Dedifferentiated amniotic fluid mesenchymal stem cell (primary cell): ENCODE measurements around the gene SPEG.
"Not testable (repeated sequence)": the region's sequence is repeated elsewhere in the genome, so short reads cannot be mapped to it uniquely, and the experiment has no call there.

Experiments used
- DNase-seq: peaks from one replicate; pipeline ENCODE4 v3.0.0-alpha.2; 2016; ENCODE audit errors: extremely low spot score

SPEG gene

DNA sequence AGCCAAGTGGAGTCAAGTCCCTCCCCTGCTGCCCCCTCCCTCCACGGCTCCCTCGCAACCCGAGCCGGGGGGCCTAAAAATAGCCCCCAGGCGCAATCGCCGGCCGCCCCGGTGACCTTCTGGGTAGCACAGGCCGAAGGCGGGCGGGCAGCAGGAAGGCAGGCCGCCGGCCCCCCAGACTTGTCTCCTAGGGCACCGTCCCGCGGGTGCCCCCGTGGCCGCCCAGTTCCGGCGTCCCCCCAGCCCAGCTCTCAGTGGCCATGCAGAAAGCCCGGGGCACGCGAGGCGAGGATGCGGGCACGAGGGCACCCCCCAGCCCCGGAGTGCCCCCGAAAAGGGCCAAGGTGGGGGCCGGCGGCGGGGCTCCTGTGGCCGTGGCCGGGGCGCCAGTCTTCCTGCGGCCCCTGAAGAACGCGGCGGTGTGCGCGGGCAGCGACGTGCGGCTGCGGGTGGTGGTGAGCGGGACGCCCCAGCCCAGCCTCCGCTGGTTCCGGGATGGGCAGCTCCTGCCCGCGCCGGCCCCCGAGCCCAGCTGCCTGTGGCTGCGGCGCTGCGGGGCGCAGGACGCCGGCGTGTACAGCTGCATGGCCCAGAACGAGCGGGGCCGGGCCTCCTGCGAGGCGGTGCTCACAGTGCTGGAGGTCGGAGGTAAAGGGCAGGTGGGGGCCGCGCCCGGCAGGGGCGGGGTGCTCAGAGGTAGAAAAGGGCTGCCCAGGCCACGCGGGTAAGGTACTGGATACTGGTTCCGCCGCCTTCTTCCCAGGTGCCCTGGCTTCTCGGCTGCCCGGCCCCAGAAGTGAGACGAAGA lies at the start of gene SPEG:
Gene SPEG, plus strand, starts transcription at position 126 of the 808 bp plus-strand sequence. Its CDS starts 135 bp downstream, at position 261.
- no peak for DNase-seq

DNA sequence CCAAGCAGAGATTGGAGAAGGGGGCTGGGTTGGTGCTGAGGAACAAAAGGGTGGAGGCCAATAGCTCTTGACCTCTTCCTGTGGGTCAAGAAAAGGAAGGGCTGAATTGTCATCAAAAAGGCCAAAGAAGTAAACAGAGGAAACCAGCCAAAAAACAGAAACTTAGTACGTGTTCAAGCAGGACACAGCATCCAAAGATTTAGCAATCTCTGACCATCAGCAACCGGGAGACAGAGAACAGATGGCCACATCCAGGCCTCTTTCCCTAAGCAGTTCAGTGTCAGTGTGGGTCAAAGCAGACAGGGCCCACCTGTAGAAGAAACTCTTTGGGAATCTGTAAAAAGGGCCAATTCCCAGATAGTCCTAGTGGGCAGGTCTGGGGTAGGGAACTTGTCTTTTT lies 49.8 kb upstream of the SPEG start:
- no peak for DNase-seq

DNA sequence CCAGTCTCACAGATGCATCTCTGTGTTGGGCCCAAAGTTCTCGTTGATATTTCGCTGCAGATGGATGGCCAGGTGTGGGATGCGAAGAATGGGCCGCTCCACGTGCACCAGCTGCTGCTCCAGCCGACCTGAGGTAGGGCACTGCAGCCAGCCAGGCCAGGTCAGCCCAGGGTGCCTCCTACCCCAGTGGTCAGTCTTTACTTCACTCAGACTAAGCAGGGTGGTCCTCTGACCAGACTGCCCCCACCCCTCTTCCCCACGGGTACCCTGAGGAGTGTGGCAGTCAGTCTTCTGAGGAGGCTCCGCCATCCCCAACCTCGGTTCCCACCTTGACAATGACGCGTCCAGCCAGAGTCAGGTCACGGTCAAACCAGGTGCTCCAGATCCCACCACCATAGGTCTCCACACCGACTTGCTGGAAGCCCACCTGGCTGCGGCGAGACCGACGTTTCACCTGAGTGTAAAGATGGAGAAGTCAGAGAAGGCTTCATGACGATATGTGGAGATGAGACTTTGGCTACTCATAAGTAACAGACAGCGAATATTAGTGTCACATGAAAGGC lies 48.6 kb upstream of the SPEG start:
- DNase-seq, result no peak

DNA sequence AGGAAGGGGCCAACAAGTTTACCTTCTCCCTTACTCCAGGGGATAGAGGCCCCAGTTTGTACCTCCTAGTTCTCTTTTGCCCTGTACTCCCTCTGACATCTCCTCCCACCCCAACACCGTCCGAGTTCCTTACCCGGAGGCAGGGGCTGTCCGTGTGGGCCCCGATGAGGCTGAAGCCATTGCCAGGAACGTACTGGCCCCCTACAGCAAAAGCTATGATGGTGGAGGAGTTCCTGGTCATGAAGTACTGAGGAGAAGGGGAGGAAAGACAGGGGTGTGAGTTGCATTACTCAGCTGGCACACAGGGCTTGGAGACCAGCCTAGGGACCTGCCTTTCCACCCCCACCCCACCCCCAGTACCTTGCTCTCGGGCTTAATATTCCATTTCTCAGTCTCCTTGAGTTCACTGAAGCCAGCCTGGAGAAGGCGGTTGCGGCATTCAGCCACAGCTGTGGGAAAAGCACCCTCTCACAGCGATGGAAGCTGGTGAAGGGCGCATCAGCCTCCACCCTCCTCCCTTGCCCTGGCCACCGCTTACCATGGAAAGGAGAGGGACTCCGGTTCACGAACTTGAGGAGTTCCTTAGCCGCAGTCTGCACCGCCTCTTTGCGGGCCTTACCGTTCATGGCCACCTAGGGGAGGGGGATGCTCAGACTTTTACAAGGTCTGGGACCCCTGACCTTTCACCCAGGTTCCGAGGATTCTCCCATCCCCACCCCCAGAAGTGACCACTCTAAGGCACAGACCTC lies 47.9 kb upstream of the SPEG start:
- DNase-seq, result no peak

DNA sequence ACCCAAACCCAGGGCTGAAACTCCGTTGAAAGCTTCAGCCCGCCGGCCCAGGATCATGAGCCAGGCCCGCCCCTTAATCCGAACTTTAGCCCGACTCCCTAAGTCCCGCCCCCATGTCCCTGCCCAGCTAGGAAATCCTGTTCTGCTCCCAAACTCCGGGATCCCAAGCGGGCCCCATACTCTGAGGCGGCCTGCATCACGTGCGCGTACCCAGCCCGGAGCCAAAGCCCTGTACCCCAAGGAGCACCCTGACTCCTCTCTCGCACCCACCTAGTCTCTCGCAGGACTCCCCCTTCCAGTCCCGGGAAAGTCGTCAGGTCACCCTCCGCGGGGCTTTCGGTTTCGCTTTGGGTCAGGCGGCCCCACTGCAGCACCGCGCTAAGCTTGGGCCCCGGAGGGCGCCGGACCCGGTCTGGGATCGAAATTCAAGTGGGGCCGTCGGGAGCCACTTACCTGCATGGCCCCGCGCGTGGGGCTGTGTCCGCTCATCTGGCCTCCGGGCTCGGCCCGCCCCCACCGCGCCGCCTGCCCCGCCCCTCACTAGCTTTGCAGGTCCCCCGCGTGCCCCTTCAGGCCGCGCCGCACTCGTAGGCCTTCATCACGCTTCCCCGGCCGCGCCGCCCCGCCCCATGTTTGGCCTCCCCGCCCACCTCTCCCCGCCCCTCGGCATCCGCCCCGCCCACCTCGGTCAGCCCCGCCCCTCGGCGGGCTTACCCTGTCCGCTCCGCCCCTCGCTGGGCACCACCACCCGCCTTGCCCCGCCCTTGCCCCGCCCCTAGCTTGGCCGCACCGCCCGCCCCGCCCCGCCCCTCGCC lies 47.1 kb upstream of the SPEG start, which contains the start of gene DNPEP:
Gene DNPEP, minus strand, starts transcription at position 607 of the 815 bp plus-strand sequence. Its CDS starts 118 bp downstream, at position 489.
- peak; percentile 73 for DNase-seq

DNA sequence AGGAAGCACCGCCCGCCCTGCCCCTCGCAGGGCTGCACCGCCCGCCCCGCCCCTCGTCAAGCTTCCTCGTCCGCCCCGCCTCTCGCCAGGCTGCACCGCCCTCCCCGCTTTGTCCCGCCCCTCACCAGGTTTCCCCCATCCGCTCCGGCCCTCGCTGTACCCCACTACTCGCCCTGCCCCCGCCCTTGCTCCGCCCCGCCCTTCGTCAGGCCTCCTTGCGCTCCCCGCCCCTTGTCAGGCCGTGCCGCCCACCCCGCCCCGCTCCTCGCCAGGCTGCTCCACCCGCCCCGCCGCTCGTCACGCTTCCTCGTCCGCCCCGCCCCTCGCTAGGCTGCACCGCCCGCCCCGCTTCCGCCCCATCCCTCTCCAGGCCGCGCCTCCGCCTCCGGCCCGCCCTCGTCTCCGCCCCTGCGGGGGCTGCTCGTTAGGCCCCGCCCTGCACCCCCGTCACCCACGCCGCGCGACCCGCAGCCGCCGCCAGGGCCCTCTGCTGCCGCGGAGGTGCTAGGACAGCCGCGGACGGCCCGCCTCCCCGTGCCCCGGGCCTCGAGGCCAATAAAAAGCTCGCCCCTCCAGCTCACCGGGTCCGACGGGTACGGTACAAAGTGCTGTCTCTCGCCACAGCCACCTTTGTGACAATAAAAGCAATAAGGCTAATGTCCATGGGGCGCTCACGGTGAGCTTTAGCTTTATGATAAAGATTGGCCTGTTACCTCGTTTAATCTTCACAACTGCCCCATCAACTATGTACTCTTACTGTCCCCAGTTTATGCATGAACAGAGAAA lies 46.3 kb upstream of the SPEG start:
- peak; percentile 96 for DNase-seq

DNA sequence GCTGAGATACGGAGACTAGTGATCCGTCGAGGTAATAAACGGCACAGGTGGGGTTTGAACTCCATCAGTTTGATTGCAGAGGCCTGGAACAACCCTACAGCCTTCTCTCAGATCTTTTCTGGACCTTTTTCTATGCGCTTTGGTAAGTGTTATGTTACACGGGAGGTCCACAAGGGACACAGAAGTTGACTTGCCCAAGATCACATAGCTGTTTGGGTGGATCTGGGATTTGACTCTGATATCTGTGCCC lies 45.8 kb upstream of the SPEG start:
- no peak for DNase-seq

DNA sequence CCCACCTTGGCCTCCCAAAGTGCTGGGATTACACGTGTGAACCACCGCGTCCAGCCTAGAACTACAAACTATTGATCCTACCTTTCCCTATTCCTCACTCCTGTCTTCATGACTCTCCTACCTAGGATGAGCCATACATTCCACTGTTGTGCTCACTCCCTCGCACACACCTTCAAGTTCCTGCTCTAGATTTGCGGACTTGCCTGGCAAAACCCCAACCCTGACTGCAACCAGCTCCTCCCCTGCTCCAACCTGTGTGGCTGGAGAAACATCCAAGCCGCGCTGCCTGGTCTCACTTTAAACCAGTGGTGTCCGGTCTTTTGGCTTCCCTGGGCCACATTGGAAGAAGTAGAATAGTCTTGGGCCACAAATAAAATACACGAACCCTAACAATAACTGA lies 41.9 kb upstream of the SPEG start:
- DNase-seq, result no peak

DNA sequence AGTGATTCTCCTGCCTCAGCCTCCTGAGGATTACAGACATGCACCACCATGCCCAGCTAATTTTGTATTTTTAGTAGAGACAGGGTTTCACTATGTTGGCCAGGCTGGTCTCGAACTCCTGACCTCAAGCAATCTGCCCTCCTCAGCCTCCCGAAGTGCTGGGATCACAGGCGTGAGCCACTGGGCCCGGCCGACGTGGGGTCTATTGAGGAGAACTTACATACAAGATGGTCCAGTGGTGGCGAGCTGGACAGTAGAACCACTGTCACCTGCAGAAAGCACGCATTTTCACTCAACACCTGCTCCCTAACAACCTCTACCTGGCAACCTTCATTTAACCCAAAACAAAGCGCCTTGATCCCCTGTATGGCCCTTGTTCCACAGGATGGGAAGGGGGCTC lies 39.6 kb upstream of the SPEG start:
- not testable (repeated sequence) for DNase-seq

DNA sequence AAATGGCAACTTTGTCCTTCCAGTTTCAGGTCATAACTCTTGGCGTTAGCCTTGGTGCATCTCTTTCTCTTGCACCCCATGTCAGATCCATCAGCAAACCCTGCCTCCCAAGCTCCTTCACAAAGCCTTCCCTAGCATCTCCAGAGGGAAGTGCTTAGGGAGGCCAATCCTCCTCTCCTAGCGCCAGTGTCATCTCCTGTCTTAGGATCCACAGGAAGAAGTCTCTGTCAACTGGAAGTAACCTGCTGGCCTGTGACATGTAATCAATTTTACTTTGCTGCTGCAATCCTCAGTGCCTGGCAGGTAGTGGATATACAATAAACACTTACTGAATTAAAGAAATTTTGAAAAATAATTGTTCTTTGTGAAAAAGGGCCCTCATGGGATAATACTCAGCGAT lies 39.0 kb upstream of the SPEG start:
- no peak for DNase-seq

DNA sequence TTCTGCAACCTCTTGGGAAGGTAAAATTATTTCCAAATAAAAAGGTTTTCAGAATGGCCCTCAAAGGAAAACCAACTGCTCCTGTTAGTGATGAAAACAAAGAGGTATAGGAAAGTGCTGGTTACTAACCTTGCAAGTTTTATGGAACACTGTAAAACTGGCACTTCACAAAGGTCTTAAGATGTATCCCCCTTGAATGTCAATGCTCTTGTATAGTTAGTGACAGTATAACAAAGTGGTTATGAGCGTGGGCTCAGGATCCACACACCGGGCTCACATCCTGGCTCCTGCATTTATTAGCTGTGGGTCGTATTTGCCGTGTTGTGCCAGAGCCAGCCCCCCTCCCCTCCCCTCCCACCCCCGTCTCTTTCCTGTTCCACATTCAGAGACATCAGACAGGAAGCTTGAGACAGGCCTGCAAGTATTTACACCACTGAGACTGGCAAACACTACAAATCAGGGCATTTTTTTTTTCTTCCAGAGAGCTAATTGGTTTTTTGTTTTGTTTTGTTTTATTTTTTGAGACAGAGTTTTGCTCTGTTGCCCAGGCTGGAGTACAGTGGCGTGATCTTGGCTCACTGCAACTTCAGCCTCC lies 37.7 kb upstream of the SPEG start:
- DNase-seq, result no peak

DNA sequence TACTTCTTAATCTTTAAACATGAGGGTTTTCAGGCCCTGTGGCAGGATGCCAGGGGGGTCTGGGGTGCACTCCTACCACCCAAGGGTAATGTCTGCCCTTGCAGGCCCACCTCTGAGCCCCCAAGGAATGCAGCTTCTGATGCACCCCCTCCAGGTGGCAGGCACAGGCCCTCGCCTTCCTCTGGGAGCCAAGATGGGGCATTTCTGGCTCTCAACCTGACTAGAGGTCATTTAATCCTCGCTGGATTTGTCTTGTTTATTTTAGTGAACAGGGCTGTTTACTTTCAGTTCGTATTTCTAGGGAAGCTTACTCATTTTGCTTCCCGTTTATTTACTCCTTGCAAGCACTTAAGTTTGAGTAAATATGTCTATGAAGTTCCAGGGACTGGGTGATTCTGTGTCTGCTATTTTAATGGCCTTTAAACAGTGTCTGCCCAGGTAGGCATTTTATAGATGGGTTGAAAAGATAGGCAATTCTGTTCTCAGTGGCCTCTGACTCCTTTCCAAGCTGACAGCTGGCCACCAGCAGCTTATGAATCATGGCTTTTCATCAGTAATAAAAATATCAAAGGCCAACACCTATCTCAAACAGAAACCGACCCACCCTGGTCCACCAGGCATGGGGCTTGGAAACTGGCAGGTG lies 35.8 kb upstream of the SPEG start:
- DNase-seq, result no peak

DNA sequence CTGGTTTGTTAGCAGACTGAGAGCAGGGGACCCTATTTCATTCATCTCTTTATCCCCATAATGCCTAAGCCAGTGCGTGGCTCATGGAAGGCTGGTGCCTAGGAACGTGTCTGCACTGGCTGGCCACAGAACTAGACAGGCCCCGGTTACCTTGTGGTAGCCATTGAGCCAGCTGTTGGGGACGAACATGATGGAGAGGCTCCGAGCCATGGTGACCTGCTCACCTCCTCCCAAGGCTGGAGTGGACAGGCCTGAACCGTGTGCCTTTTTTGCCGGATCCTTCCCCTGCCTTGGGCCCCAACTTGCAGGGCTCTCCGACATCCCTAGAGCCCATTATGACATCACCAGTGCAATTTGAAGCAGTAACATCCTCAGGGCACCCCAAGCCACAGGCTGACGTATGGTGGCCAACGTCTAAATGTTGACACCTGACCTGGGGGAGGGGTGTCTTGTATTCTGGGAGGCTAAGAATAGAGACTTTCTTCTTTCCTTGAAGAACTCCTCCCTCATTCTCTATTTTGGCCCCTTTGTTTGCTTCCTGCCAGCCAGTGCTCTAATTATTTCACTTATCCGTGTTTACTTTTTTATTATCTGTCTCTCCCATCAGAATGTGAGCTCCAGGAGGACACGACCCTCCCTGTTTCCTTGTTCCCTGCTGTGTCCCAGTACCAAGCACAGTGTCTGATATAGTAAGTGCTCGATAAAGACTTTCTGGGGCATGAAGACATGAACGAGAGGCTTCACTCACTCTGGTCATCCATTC lies 34.7 kb upstream of the SPEG start:
- no peak for DNase-seq

DNA sequence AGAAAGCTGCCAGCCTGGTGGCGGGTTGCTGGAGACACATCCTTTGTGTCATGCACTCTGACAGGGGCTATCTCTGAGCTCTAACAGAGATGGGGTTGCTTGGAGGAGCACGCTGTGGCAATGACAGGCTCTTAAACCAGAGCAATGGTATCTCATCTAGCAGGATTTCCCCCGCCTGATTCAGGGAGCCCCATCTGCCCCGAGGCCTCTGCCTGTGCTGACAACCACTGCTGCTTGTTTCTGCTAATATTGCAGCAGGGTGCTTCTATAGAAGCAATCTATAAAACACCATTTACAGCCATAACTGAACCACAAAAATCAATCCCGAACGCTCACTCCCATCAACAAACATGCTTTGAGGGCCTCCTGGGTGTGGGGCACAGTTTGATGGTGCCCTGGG lies 34.1 kb upstream of the SPEG start:
- no peak for DNase-seq

DNA sequence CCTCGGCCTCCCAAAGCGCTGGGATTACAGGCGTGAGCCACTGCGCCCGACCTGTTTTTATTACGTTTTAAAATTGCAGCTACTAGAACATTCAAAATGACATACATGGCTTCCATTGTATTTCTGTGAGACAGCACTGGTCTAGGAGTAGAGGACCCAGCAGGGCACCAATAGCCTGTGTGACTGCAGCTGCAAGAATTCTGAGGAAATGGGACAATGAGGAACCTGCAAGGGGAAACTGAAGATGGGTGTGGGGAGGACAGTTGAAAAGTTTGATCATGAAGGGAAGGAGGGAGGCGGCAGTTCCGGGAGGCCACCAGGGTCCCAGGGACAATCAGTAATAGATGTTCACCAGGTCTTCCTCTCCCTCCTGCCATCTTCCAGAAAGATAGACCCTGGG lies 33.0 kb upstream of the SPEG start:
- no peak for DNase-seq

DNA sequence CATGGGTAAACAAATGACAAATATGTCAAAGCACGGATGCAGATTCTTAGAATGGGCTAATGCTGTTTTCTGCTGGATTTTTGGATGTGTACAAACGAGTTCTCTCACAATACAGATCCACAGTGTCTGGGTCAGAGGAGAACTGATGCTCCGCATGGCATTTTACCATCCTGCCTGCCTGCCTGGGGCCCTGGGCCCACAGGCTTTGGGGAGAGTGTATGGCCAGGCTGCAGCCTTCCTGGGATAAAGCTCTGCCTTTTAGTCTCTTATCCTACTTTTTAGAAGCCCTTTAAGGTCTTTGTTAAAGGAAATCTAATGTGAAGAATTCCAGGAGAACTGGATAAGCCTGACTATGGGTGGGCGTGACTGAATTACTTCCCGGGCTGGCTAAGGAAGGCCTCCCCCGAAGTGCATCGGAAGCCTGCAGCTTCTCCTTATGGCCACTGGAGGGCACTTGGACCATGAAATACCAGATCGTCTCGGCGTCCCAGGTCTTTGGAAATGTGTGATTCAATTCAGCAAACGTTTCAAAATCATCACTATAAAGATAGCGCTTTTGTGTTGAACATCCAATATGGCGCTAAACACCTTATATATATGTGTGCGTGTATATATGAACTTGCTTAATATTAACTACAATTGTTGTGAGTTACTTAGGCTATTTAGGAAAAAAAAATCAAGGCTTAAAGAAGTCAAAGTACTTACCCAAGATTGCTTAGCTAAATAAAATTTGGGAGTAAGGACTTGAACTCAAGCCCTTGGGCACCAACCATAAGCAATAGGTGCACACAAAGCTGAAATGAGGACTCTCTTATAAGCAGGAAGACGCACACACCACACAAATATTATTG lies 31.8 kb upstream of the SPEG start:
- DNase-seq, result peak; percentile 91

DNA sequence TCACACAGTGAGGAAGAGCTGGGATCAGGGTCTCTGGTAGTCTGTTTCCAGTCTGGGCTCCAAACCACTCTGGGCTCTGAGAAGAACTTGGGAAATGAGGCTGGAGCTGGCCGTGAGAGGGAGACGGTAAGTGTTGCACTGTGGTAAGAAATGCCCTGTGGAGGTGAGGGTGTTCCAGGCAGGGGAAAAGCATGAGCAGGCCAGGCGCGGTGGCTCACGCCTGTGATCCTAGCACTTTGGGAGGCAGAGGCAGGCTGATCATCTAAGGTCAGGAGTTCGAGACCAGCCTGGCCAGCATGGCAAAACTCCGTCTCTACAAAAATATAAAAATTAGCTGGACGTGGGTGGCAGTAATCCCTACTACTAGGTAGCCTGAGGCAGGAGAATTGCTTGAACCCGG lies 30.8 kb upstream of the SPEG start:
- DNase-seq, result no peak

DNA sequence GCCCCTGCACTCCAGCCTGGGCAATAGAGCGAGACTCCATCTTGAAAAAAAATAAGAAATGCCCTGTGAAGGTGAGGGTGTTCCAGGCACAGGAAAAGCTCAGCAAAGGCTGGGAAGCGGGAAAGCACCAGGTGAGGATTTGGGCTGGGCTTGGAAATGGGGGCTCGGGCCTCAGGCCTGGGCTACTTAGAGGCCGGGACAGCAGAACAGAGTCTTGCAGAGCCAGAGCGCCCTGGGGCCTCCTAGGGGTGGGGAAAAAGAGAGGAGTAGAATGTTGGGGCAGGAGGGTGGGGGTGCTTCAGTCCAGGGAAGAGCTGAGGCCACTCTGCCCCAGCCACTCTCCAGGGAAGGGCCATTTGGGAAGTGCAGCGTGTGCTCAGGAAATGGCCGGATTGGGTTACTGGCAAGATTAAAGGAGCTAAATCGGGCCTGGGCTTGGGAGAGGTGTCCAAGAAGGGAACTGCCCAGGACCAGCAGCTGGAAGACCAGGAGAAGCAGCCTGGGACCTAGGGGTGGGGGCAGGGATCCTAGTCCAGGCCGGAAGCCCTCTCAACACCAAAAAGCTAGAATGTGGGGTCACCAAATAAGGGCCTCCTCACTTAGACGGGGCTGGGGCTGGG lies 30.2 kb upstream of the SPEG start:
- DNase-seq, result no peak
